ENCODE measurements around the gene TPM3. TPM values are rescaled to one million over a fixed set of nuclear protein-coding genes. Genes with fewer than 3 reads are reported as not detected.

The TPM3 gene
- total and polyA plus RNA-seq, 2 of the 8 experiments (the other 6 are each of a cell fraction or from before 2014, with no cell fraction given): 278 to 572 TPM

DNA sequence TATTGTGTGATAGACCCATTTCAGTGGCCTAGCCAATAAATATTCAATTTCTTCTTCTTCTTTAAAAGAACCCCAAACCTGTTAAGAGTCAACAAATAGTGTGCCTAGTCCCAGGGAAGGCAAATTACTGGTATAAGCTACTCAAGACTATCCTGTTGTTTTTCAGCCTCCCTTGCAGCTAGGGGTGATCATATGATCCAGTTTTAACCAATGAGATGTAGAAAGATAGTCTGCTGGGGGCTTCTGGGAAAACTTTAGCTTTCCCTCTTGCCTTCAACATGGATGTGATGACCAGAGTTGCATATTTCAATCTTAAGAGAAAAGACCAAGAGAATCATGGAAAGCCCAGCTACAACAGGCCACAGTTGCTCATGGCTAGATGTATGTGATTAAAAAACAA lies 32.3 kb downstream of the TPM3 start (continued):
- TF ChIP-seq ATF3 (IDR thresholded peaks at IDR 0.05; ENCODE audit: insufficient read depth, low read depth, low read length) (no peak), CREB1 (IDR thresholded peaks at IDR 0.05) (no peak), NRF1 (IDR thresholded peaks at IDR 0.05; ENCODE audit: low read depth, low read length) (no peak), RXRA (IDR thresholded peaks at IDR 0.05; ENCODE audit: insufficient read depth, low read depth, low read length) (no peak), KDM4A (IDR thresholded peaks at IDR 0.05; ENCODE audit: low read depth, low read length, severe bottlenecking) (no peak)
